Testis (tissue), 3 donors: Measurements from ENCODE around the gene PLCL2. TPM values are rescaled to one million over a fixed set of nuclear protein-coding genes. Genes with fewer than 3 reads are reported as not detected.
A peak's percentile ranks its signal among the peaks of the same experiment; 100 is the strongest.

Source experiments
- DNase-seq: peaks from one replicate; pipeline ENCODE4 v3.0.0-alpha.2; 2019
- H3K27ac ChIP-seq, 2 donors: fragments of 200-600 bp; sonication (generic); one replicate each; pipeline ENCODE4 v1.5.1; 2019
- H3K27me3 ChIP-seq: fragments of 200-600 bp; sonication (generic); one replicate; pipeline ENCODE4 v1.5.1; 2019
- H3K36me3 ChIP-seq: fragments of 200-600 bp; sonication (generic); one replicate; pipeline ENCODE4 v1.5.1; 2017; ENCODE audit warnings: low read depth; ENCODE audit errors: missing control alignments
- H3K4me1 ChIP-seq: fragments of 200-600 bp; sonication (generic); one replicate; pipeline ENCODE4 v1.5.1; 2019
- H3K4me3 ChIP-seq, 2 donors: fragments of 200-600 bp; sonication (generic); one replicate each; pipeline ENCODE4 v1.5.1; 2017 to 2019
- H3K9me3 ChIP-seq: fragments of 200-600 bp; sonication (generic); one replicate; pipeline ENCODE4 v1.5.1; 2017
- POLR2A ChIP-seq: fragments of 450-650 bp; IDR thresholded peaks from one replicate; pipeline ENCODE4 v1.6.1; 2017; ENCODE audit warnings: antibody characterized with exemption, mild to moderate bottlenecking, moderate library complexity
- WGBS, 2 donors: methylation state at CpG; one replicate each; pipeline ENCODE4 v1.1.5; 2018; 5-methylcytosine and 5-hydroxymethylcytosine counted together
- intact Hi-C: fragments of 100-400 bp; cut with DNase I; formaldehyde crosslinking; loops from one replicate; pipeline ENCODE4 v1.15.1; 2023; ENCODE audit warnings: low total_unique reads
- polyA plus RNA-seq: library from polyadenylated mRNA; stranded (reverse); fragments of 350-450 nt; fragmentation: Illumina TruSeq; extraction: RNeasy Lipid Tissue Mini Kit (QIAGEN cat#74804); gene quantifications from one replicate; pipeline ENCODE4 v1.2.3, GENCODE V29; 2014; ENCODE audit warnings: low read depth, low replicate concordance; ENCODE audit not compliant: insufficient read depth
- total RNA-seq, 2 donors: library from RNA; depleted of rRNA; stranded (reverse); fragments of >200 nt; gene quantifications; one replicate each; pipeline ENCODE4 v1.2.3, GENCODE V29; 2016
- TF ChIP-seq, protein P1 (sequence below), 3 experiments: fragments of 450-650 bp in 2 of 3; fragments of 200-600 bp in 1 of 3; sonication (generic) in 1 of 3; IDR thresholded peaks; one replicate each; pipeline ENCODE4 v1.5.1; 2016 to 2019; ENCODE audit warnings: antibody characterized with exemption in 3 of 3, mild to moderate bottlenecking in 2 of 3, moderate library complexity in 1 of 3

PLCL2 gene
- total and polyA plus RNA-seq, 3 donors from 2014 or later = 10.7 to 23.0 (median 15.0) TPM

DNA sequence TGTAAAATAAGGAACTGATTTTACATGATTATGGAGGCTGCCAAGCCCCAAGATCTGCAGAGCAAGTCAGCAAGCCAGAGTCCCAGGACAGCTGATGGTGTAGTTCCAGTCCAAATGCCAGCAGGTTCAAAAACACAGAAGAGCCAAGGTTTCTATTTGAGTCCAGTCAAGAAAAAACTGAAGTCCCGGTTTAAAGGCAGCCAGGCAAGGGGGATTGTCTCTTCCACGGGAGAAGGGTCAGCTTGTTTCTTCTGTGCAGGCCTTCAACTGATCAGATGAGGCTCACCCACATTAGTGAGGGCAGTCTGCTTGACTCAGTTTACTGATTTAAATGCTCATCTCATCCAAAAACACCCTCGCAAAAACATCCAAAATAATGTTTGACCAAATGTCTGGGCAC, 246.2 kb downstream of the PLCL2 start:
- Histone ChIP-seq H3K36me3 (no peaks in the 10 kb centered on the region), H3K4me1 (peaks cover 12% of the 10 kb centered on the region), H3K27ac (no peak overlapping the region), H3K9me3 (no peaks in the 10 kb centered on the region), H3K4me3 (no peak overlapping the region), H3K27me3 (no peaks in the 10 kb centered on the region)
- intact Hi-C loops = no loop called here
- 91 to 92% methylated on average over 3 of the region's 3 CpGs for WGBS, 2 donors
- TF ChIP-seq, protein P1, sequence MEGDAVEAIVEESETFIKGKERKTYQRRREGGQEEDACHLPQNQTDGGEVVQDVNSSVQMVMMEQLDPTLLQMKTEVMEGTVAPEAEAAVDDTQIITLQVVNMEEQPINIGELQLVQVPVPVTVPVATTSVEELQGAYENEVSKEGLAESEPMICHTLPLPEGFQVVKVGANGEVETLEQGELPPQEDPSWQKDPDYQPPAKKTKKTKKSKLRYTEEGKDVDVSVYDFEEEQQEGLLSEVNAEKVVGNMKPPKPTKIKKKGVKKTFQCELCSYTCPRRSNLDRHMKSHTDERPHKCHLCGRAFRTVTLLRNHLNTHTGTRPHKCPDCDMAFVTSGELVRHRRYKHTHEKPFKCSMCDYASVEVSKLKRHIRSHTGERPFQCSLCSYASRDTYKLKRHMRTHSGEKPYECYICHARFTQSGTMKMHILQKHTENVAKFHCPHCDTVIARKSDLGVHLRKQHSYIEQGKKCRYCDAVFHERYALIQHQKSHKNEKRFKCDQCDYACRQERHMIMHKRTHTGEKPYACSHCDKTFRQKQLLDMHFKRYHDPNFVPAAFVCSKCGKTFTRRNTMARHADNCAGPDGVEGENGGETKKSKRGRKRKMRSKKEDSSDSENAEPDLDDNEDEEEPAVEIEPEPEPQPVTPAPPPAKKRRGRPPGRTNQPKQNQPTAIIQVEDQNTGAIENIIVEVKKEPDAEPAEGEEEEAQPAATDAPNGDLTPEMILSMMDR (IDR thresholded peaks at IDR 0.05) = no peak
- TF ChIP-seq POLR2A = no peak
- no peak for DNase-seq

DNA sequence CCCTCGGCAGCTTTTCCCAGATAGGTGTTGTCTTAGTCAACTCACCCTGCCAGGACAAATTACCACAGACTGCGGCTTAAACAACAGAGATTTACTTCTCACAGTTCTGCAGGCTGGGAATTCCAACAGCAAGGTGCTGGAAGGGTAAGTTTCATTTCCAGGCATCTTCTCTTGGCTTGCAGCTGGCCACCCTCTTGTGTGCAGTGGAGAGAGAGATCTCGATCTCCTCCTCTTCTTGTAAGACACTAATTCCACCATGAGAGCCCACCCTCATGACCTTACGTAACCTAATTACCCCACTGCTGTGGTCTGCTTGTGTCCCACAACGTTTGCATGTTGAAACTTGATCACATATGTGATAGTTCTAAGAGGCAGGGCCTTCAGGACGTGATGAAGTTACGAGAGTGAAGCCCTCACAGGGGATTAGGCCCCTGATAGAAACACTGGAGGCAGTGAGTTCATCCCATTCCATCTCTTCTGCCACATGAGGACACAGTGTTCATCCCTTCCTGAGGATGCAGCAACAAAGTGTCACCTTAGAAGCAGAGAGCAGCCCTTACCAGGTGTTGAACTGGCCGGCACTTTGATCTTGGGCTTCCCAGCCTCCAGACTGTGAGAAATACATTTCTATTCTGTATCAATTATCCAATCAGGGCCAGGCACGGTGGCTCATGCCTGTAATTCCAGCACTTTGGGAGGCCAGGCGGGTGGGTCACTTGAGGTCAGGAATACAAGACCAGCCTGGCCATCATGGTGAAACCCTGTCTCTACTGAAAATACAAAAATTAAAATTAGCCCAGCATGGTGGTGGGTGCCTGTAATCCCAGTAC, 247.7 kb downstream of the PLCL2 start:
- WGBS, 2 donors = 81 to 89% methylated on average over 10 of the region's 10 CpGs
- Histone ChIP-seq H3K27me3 (no peaks in the 10 kb centered on the region), H3K27ac (no peak overlapping the region), H3K4me1 (peaks cover 24% of the 10 kb centered on the region), H3K9me3 (no peaks in the 10 kb centered on the region), H3K36me3 (no peaks in the 10 kb centered on the region), H3K4me3 (no peak overlapping the region)
- intact Hi-C loops = no loop called here
- DNase-seq = no peak
- no peak for TF ChIP-seq POLR2A
- TF ChIP-seq, protein P1 (IDR thresholded peaks at IDR 0.05) = no peak

DNA sequence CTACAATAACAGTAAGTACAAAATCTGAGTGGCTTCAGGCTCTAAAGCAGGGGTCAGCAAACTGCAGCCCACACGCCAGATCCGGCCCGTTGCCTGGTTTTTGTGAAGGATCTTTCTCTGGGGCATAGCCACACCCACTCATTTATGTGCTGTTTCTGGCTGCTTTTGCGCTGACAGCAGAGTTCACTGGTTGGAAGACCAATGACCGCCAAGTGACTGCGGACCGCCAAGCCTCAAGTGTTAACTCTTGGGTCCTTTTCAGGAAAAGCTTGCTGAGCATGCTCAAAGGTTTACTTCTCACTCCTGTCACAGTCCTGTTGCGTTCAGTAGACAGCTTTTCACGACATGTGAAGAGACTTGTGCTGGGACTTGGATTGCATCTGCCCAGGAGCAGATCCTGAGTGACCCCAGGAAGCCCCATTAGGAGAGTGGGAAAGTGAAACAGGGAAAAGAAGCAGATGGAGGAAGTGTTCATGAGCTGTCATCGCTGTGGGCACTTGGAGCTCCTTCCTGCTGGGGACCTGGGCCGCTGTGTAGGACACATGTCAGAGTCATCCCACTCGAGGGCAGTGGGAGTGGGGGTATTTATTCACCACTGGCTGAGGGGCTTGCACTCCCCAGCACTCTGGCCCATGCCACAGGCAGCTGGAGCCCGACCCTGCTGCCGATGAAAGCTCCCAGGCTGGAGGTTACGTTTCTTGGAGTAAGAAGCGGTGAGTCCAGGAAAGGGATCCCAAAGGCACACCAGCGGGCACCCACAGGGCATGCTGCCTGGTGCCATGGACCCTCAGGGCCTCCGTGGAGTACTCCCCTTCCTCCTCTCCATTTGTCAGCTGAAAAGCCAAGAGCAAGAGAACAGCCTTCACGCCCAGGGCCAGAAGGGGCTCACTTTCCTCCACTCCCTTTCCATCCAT, 249.1 kb downstream of the PLCL2 start:
- peak; percentile 74 for DNase-seq
- 67 to 77% methylated on average over 19 of the region's 19 CpGs for WGBS, 2 donors
- H3K27ac ChIP-seq = peak overlapping the region; percentile 42 to 55

DNA sequence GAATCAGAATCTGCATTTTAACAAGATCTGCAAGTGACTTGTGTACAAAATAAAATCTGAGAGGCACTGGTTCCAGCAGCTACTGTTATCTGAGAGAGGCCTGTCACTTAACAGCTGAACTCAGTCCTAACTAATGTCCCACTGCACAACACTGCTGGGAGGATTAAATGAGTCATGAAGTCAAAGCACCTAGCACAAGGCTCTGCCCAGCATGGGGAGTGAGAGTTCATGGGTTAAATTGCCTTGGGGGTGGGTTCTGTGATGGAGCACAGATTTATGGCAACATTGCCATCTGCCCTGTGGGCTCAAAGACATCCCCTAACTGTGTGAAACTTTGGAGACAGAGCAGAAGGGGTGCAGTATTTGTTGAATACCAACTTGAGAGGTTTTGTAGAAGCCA, 250.9 kb downstream of the PLCL2 start:
- DNase-seq = no peak
- TF ChIP-seq, protein P1 (IDR thresholded peaks at IDR 0.05) = no peak
- TF ChIP-seq POLR2A = no peak

More for the DNA sequence above, 249.1 kb downstream of the PLCL2 start:
- H3K27me3 ChIP-seq = no peaks in the 10 kb centered on the region
- peaks cover 26% of the 10 kb centered on the region for H3K4me1 ChIP-seq
- no peak overlapping the region for H3K4me3 ChIP-seq
- no peak for TF ChIP-seq POLR2A
- TF ChIP-seq, protein P1 (IDR thresholded peaks at IDR 0.05) = no peak
- H3K36me3 ChIP-seq = no peaks in the 10 kb centered on the region
- no peaks in the 10 kb centered on the region for H3K9me3 ChIP-seq
- intact Hi-C loops = no loop called here

More for the DNA sequence above, 250.9 kb downstream of the PLCL2 start:
- Histone ChIP-seq H3K27ac (peak overlapping the region in 1 of 2 donors; percentile 38), H3K27me3 (no peaks in the 10 kb centered on the region), H3K36me3 (no peaks in the 10 kb centered on the region), H3K4me3 (no peak overlapping the region), H3K4me1 (peaks cover 29% of the 10 kb centered on the region), H3K9me3 (no peaks in the 10 kb centered on the region)
- intact Hi-C loops = no loop called here
